Stimulated activated CD4-positive, alpha-beta T cell treated with anti-CD3 and anti-CD28 coated beads, Interleukin-15, amount 100 ng/mL, for 24 hours (primary cell): ENCODE data around the gene CIAO2B.
"Not testable (repeated sequence)": the region's sequence is repeated elsewhere in the genome, so short reads cannot be mapped to it uniquely, and the experiment has no call there.

Experiments used
- DNase-seq: peaks from one replicate; pipeline ENCODE4 v3.0.0-alpha.2; 2020

The CIAO2B gene

DNA sequence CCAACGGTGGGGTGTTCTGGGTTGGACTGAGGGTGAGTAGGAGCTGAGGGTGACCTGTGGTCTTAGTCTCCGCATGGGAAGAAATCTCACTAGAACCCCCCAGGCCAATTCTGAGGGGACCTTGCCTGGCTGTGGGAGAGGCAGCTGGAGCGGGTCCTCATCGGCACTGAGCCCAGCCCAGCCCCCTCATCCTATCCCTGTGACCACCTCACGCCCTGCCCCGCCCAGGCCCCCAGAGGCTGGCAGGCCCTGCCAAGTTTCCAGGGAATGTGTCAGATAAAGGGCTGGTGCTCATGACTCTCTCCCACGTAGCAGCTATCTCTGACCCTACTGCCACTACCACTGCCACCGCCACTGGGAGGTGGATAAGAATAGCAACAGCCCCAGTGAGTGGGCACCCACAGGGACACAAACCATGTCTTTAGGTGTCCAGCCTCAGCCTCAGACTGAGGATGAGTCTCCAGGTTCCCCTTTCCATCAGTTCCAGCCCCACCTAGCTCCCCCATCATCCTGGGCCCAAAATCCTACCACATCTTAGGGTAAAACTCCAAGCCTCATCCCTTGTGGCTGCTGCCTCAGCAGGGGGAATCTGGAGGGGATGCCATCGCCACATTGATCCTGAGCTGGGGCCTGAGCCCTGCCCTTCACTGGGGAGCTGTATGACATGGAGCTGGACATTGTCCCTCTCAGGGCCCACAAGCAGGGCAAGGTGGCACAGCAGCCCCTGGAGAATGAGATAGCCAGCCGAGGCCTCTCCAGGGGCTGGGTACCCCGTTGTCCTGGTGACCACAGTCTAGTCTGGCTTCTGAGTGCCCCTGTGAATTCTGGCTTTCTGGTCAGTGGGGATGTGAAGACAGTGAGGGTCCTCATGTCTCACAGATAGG, 30.4 kb downstream of the CIAO2B start:
- no peak for DNase-seq

DNA sequence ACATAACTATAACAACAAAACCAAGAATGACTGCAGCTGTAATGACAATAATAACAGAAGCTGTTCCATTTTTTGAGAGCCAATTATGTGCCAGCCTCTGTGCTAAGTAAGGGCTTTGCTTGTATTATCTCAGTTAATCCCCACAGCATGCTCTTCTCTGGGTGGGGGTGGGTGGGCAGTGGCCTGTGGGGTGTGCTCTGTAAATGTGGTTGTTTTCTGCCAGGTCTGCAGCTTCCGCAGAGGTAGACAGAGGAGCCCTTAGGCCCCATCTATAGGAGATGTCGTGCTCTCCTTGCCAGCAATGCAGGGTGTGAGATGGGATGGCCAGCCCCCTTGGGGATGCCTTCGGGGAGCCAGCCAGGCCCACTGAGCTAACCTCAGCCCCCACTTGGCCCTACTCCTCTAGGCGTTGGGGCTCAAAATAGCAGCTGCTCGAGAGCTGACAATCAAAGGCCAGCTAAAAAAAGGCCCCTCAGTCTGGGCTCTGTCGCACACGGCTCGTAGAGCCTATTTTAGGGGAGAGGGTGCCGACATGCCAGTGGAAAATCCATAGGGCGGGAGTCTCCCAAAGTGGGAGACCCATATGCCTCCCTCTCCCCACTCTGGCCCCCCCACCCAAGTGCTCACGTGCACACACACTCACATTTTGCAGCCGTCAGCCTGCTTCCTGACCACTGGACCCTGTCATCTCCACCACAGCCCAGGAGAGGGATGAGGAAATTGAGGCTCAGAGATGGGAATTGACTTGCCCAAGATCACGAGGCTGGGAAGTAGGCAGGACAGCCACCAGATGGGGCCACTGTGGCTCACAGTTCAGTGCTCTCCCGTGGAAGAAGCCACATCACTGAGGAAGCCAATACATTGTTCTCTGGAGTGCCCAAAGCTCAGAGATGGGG, 31.3 kb downstream of the CIAO2B start:
- DNase-seq: no peak

DNA sequence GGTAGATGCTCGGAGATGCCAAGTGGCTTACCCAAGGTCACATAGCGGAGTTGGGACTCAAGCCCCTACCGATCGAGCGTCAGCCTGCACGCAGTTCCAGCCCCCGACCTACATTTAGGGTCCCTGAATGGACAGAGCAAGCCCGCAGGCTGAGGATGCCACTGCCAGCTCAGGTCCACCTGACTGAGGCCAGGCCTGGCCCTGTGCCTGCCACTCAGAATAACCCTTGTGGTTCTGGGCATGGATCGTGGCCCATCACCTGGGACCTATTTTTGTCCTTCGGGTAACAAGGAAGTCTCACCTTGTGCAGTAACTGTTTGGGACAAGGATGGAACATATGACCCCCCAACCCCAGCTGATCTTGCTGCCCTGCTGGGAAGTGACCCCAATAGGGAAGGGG, 32.6 kb downstream of the CIAO2B start:
- DNase-seq: no peak

DNA sequence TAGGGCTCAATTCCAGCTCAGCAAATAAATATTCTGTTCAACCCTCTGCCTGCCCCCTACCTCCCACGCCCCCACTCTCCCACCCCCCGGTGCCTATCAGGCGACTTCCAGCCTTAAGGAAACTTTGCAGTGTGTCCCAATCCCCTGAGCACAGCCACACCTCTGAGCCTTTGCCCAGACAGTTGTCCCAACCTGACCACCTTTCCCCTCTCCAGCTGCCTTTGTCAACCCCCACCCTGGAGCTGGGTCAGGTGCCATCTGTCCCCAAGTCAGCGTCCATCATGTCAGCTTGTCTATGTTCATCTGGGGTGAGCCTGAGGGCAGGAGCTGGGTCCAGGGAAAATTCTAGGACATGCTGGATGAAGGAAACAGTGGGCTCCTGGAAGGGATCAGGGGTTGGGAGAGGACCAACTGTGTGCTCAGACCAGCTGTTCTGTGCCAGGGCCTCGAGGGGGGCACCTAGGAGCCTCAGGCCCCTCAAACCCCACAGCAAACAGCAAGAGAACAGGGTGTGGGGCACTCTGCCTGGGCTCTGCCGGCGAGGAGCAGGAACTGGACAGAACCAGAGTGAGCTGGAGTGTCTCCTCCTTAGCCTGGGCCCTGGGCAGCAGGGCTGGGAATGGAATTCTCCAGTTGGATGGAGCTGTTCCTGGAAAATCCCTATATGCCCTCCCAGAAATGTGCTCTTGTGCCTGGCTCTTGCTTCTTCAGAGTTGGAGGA, 33.3 kb downstream of the CIAO2B start:
- DNase-seq: no peak

DNA sequence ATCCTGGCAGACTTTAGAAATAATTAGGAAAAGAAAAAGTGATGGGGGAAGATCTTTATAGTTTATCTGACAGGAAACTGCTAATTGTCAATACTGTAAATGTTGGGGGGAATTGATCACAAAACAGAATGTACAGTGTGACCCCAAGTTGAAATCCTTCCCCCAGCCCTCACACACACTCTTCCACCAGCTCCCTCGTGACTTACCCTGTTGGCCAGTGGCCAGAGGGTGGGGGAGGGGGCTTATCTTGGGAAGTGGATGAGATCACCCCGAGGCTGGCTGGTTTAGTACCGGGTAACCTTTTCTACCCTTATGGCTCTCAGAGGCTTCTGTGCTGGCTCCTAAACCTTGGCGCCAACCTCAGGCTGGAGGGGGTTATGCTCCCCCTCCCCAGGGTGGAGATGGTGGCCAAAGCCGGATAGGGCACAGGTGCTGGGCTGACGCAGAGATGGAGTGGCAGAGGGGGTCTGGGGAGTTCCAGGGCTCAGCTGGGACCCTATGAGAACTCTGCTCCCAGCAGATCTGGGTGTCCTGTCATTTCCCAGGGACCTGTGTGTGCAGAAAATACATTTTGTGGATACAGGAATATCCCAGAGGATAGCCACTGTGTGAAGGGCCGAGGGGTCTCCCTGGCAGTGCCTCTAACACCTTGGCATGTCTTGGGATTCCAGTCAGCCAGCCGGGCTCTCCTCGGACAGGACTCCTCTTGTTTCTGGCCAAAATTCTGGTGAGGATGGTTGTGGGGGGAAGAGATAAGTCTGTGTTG, 34.1 kb downstream of the CIAO2B start:
- no peak for DNase-seq

DNA sequence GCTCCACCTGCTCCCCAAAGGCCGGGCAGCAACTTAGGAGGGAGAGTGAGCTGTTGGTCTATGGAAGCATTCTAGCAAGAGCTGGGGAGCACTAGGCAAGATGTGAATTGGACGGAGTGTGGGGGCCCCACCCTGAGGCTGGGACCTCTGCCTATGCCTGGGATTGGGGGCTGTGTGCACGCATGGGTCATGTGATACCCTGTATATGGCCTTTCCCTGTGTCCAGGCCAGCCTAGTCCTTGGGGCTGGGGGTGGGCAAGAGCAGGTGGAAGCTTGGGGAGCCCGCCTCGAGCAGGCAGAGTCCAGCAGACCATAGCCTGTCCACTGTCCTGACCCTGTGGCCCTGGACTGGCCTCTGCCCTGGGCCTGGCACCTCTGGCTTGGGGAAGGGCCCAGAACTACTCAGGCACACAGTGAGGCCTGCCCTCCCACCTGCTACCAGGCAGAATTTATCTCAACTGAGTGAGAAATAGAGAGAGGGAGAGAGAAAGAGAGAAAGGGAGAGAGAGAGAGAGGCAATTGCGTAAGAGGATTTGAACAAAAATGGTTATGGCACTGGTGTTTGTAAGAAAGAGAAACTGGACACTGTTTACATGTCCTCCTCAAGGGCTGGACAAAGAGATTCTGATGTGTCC, 34.8 kb downstream of the CIAO2B start:
- no peak for DNase-seq

DNA sequence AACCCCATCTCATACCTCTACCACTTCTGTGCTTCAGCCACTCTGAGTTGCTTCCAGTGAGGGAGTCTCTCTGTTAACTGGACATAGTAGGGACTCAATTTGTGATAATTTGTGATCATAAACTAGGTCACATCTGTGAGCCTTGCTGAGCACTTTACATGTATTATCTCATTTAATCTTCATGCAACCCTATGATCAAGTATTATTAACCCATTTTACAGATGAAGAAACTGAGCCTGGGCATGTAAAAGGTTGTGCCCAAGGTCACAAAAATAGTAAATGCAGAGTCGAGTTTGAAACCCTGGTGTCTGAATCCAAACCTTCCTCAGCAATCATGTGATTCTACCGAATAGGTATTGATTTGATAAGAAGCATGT, 35.3 kb downstream of the CIAO2B start:
- no peak for DNase-seq

DNA sequence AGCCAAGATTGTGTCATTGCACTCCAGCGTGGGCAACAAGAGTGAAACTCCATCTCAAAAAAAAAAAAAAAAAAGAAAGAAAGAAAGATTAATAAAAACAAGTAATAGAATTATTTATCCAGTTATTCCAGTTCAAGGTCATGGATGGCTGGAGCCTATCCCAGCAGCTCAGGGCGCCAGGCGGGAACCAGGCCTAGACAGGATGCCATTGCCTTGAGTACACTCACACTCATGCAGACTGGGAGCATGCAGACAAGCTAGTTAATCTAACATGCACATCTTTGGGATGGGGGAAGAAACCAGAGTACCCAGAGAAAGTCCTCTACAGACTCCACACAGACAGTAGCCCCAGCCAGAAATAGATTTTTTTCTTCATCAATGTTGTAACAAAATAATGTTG, 36.0 kb downstream of the CIAO2B start:
- DNase-seq: no peak

DNA sequence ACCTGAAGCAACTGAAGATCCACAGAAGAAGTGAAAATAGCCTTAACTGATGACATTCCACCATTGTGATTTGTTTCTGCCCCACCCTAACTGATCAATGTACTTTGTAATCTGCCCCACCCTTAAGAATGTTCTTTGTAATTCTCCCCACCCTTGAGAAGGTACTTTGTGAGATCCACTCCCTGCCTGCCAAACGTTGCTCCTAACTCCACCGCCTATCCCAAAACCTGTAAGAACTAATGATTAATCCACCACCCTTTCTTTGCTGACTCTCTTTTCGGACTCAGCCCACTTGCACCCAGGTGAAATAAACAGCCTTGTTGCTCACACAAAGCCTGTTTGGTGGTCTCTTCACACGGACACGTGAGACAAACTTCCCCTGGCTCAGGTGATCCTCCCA, 37.5 kb downstream of the CIAO2B start:
- not testable (repeated sequence) for DNase-seq

DNA sequence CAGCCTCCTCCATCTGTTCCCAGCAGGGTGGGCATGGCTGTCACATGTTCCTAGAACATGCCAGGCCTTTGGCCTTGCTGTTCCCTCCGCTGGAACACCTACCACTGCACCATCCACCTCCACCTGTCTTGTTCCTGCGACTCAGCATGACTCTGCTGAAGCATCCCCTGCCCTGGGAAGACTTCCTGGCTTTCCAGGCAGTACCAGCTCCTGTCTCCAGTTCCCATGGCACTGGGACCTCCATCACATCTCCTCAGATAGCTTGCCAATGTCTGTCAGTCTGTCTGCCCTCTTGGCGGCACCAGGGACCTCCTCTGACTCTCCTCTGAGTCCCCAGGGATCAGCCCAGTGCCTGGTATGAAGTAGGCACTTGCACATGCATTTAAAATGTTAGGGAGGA, 38.2 kb downstream of the CIAO2B start:
- DNase-seq: no peak

DNA sequence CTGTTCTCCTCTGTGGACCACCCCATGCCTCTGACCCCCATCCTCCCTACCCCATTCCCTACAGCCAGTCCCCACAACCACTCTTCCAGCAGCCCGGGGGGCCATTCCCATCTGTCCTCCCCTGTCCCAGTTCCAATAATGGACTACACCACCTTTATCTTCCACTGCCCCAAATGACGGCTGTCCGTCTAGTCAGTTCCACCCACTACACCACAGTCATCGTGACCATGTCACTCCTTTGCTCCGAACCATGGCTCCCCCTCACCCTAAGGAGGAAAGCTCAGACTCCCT, 38.6 kb downstream of the CIAO2B start:
- DNase-seq: no peak

DNA sequence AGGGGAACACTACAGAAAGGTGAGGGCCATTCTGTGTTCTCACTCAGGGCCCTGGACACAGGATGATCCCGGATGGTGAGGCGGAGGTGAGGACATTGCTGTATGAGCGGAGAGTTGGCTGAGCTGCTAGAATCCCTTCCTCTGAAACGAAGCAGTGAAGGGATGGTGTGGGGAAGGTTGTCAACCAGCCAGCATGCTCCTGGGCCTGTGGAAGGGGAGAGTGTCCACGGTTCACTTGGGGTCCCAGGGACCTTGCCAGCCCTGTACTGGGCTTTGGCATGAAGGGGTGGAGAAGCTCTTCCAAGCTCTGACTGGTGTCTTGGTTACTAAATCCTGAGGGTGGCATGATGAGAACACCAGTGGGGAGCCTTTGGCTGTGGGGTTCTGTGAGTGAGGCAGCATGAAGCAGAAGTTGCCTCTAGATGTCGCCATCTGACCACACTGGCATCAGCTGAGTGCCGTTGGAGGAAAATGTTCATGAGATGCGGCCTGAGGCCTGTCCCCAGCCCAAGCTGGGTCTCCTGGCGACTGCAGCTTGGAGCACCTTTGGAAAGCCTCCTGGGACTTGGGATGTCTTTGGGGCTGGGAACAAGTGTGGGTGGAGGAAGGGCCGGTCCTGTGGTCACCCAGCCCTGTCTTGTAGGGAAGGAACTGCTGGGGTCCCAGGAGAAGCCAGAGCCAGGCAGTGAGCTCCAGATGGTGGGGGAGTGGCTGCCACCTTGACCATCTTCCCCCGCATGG, 39.1 kb downstream of the CIAO2B start:
- peak; percentile 64 for DNase-seq

DNA sequence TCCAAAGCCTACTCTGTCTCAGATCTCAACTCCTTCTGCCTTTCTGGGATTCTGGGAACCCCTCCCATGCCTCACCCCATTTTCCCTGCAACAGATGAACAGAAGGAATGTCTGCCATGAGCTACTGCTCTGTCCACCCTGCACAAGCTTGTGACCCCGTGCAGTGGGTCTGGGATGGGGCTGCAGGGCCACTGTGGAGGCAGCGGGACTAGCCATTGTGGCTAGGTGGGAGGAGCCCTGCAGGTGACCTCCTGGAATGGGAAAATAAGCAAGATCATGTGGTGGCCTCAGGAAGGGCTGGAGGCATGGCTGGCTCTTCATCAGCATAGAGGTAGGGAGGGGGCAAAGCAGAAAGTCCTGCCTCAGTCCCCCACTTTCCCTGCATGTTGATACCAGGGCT, 40.1 kb downstream of the CIAO2B start:
- DNase-seq: no peak

DNA sequence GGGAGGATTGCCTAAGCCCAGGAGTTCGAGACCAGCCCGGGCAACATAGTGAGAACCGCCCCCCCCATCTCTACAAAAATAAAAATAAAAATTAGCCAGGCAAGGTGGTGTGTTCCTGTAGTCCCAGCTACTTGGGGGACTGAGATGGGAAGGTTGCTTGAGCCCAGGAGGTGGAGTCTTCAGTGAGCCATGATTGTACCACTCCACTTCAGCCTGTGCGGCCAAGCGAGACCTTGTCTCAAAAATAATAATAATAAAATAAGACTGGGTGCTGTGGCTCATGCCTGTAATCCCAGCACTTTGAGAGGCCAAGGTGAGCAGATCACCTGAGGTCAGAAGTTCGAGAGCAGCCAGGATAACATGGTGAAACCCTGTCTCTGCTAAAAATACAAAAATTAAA, 42.4 kb downstream of the CIAO2B start:
- DNase-seq: no peak

DNA sequence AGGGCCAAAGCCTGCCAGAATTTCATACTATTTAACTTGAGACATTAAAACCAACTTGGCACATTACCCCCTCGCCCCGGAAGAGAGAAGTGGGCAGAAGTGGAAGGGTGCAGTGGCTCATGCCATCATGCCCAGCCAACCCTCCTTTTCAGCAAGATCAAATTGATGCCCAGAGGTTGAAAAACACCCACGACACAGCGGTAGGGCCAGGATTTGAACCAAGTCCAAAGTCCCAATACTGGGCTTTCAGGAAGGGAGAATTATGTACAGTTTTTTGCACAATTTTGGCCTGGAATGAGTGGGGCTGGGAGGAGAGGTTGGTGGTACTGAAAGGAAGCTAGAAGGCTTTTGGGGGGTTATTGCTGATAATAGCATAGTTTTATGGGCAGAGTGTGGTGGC, 42.8 kb downstream of the CIAO2B start:
- no peak for DNase-seq

DNA sequence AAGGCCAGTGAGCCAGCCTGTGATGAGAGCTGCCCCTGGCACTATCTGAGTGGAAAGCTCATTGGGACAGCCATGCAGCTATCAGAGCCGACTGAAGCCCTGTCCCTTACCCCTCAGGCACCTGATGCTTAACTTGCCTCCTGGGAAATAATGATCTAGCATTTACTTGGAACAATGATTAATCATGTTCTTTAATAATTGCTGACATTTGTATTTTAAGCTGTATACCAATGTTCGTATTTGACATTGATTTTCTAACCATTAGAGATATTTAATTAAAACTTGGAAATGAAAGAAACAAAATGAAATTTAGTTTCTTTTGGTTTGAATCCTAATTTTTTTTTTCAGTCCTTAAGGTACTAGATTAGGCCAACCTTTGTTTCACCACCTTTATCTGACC, 43.4 kb downstream of the CIAO2B start:
- DNase-seq: no peak

DNA sequence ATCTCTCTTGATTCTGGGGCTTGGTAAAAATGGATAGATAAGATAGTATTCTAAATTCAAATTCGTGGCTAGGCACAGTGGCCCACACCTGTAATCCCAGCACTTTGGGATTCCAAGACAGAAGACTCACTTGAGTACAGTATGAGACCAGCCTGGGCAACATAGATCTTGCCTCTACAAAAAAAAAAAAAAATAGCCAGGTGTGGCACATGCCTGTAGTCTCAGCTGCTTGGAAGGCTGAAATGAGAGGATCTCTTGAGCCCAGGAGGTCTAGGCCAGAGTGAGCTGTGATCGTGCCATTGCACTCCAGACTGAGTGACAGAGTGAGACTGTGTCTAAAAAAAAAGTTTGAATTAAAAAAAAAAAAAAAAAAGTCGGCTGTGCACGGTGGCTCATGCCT, 44.6 kb downstream of the CIAO2B start:
- DNase-seq: no peak

DNA sequence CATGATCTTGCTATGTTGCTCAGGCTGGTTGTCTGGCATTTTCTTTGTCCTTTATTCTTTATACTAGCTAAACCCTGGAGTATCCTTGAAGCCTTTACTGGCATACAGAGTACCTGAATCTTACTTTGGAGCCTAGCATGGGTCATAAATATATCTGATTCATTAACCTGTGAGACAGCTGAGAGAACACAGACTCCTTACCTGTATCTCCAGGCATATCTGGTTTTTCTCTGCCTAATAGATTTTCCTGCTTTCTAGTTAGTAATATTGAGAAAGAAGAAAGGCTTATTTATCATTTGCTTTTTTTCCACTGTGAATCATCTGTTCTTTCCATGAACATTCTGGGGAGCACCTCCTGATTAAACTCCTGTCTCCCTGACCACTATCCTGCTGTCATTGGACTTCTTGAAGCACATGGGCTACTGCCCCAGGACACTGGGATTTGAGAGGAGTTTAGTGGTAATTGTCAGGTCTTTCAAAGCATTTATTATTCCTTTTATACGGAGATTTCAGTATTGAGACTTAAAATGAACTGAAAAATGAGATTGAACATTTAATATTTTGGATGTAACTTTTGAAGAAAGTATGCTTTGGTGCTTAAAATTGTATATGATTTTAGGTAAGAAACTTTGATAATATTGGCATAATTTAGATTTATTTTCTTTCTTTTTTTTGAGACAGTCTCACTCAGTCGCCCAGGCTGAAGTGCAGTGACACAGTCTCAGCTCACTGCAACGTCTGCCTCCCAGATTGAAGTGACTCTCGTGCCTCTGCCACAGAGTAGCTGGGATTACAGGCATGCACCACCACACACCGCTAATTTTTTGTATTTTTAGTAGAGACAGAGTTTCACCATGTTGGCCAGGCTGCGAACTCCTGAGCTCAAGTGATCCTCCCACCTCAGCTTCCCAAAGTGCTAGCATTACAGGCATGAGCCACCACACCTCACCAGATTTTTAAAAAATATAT, 45.3 kb downstream of the CIAO2B start:
- DNase-seq: no peak

DNA sequence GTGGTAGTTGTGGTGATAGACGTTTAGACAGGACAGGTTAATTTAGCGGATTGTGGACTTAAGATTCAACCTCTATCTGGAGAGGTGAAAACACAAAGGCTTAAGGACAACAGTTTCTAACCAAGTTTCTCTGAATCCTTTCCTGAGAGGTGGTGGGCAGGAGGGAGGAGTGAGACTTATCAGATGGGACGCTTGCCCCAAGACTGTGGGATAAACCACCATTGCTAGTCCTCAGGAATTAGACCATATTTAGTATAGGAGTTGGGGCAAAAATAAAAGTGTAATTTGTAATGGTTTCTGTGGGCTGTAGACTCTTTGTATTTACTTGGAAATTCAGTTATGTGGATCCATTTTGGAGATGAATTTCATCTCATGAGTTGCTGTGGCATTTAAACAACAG, 47.3 kb downstream of the CIAO2B start:
- no peak for DNase-seq

DNA sequence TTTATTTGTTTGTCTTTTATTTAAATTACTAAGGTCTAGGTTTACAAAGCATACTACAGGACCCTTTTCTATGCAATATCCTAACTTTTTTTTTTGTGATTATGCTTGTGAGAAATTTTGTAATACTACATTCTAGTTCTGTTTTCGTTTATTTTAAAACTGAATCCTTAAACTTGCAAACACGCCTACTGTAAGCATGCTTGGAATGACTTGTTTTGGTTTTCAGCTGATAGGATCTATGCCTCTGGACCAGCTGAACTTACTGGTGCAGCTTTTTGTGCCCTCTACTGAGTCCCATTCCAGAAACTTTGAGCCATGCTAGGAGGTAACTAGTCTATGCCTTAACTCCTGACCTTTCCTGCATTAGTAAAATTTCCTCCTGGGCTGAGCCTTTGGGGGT, 47.9 kb downstream of the CIAO2B start:
- no peak for DNase-seq
